ENCODE data around the gene WNT10A. TPM values are rescaled to one million over a fixed set of nuclear protein-coding genes. Genes with fewer than 3 reads are reported as not detected.
"Not testable (repeated sequence)": the region's sequence is repeated elsewhere in the genome, so short reads cannot be mapped to it uniquely, and the experiment has no call there.

Gene WNT10A
- total and polyA plus RNA-seq, 2 donors, result 1.1 to 1.5 TPM

DNA sequence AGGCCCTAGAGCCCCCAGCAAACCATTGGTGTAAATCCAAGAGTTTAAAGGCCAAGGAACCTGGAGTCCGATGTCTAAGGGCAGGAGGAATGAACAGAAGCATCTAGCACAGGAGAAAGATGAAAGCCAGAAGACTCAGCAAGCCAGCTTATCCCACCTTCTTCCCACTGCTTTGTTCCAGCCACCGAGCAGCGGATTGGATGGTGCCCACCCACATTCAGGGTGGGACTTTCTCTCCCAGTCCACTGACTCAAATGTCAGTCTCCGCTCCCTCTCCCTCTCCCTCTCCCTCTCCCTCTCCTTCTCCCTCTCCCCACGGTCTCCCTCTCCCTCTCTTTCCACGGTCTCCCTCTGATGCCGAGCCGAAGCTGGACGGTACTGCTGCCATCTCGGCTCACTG lies 49.8 kb downstream of the WNT10A start:
- H3K4me3 ChIP-seq (ENCODE audit: low read length in 2 of 2); H3K36me3 ChIP-seq (ENCODE audit: control insufficient read depth in 2 of 2, insufficient read depth in 2 of 2, low read length in 1 of 2); H3K4me1 ChIP-seq (ENCODE audit: control insufficient read depth in 2 of 2, insufficient read depth in 2 of 2, low read length in 2 of 2); H3K9me3 ChIP-seq (ENCODE audit: control insufficient read depth in 2 of 2, insufficient read depth in 1 of 2, low read length in 1 of 2); H3K27ac ChIP-seq (ENCODE audit: low read depth in 1 of 2, low read length in 1 of 2); DNase-seq (ENCODE audit: low read depth in 6 of 9, low spot score in 9 of 9); H3K27me3 ChIP-seq (ENCODE audit: control insufficient read depth in 2 of 2, insufficient read depth in 1 of 2, low read length in 1 of 2): not testable (repeated sequence)
- WGBS, result 95% methylated on average over 8 of the region's 10 CpGs

GRCh38 chr2:218931751-218932150 lies 51.1 kb downstream of the WNT10A start:
- not testable (repeated sequence) for DNase-seq (ENCODE audit: low read depth in 6 of 9, low spot score in 9 of 9); H3K27ac ChIP-seq (ENCODE audit: low read depth in 1 of 2, low read length in 1 of 2); H3K4me1 ChIP-seq (ENCODE audit: control insufficient read depth in 2 of 2, insufficient read depth in 2 of 2, low read length in 2 of 2); H3K9me3 ChIP-seq (ENCODE audit: control insufficient read depth in 2 of 2, insufficient read depth in 1 of 2, low read length in 1 of 2); H3K36me3 ChIP-seq (ENCODE audit: control insufficient read depth in 2 of 2, insufficient read depth in 2 of 2, low read length in 1 of 2); H3K4me3 ChIP-seq (ENCODE audit: low read length in 2 of 2); H3K27me3 ChIP-seq (ENCODE audit: control insufficient read depth in 2 of 2, insufficient read depth in 1 of 2, low read length in 1 of 2)
- 96% methylated on average over 21 of the region's 25 CpGs for WGBS

Other genes starting within 250 kb of the WNT10A start
- 5.1 TPM for gene ZNF142, start 221.2 kb upstream of the WNT10A start, total RNA-seq
- gene ZNF142, start 221.2 kb upstream of the WNT10A start, polyA plus RNA-seq, result 6.7 TPM
- gene BCS1L, start 221.2 kb upstream of the WNT10A start, total RNA-seq, result 24.4 TPM
- 34.5 TPM for gene BCS1L, start 221.2 kb upstream of the WNT10A start, polyA plus RNA-seq
- 35.6 TPM for gene RNF25, start 208.8 kb upstream of the WNT10A start, total RNA-seq
- gene RNF25, start 208.8 kb upstream of the WNT10A start, polyA plus RNA-seq, result 33.7 TPM
- 6.0 TPM for gene STK36, start 208.8 kb upstream of the WNT10A start, total RNA-seq
- 19.1 TPM for gene STK36, start 208.8 kb upstream of the WNT10A start, polyA plus RNA-seq
- gene TTLL4, start 170.0 kb upstream of the WNT10A start, total RNA-seq, result 8.8 TPM
- 9.4 TPM for gene TTLL4, start 170.0 kb upstream of the WNT10A start, polyA plus RNA-seq
- 21.9 TPM for gene CYP27A1, start 98.7 kb upstream of the WNT10A start, total RNA-seq
- gene CYP27A1, start 98.7 kb upstream of the WNT10A start, polyA plus RNA-seq, result 24.7 TPM
- gene PRKAG3, start 49.0 kb upstream of the WNT10A start, total RNA-seq, result not detected
- gene PRKAG3, start 49.0 kb upstream of the WNT10A start, polyA plus RNA-seq, result 0.07 TPM
- gene WNT6, start 21.0 kb upstream of the WNT10A start, total RNA-seq, result 0.14 TPM
- gene WNT6, start 21.0 kb upstream of the WNT10A start, polyA plus RNA-seq, result 0.34 TPM
- not detected for gene CDK5R2, start 78.8 kb downstream of the WNT10A start, total RNA-seq
- 0.16 TPM for gene CDK5R2, start 78.8 kb downstream of the WNT10A start, polyA plus RNA-seq
- gene FEV, start 104.3 kb downstream of the WNT10A start, total RNA-seq, result not detected
- 0.02 TPM for gene FEV, start 104.3 kb downstream of the WNT10A start, polyA plus RNA-seq
- gene CRYBA2, start 112.6 kb downstream of the WNT10A start, total RNA-seq, result 0.14 TPM
- 0.55 TPM for gene CRYBA2, start 112.6 kb downstream of the WNT10A start, polyA plus RNA-seq
- 0.05 TPM for gene CFAP65, start 160.7 kb downstream of the WNT10A start, total RNA-seq
- gene CFAP65, start 160.7 kb downstream of the WNT10A start, polyA plus RNA-seq, result 0.27 TPM
- gene IHH, start 180.1 kb downstream of the WNT10A start, total RNA-seq, result 0.05 TPM
- gene IHH, start 180.1 kb downstream of the WNT10A start, polyA plus RNA-seq, result 0.18 TPM

Measured in thymus (tissue), 11 donors.